NCI-H82 treated with DMSO at 0.1 percent for 48 hours (cell line): ENCODE measurements around the gene WDR70.
"Not testable (repeated sequence)": the region's sequence is repeated elsewhere in the genome, so short reads cannot be mapped to it uniquely, and the experiment has no call there.

Experiments
- DNase-seq: peaks from one replicate; lab custom pipeline; 2025; ENCODE audit not compliant: unreplicated experiment; lab: John Stamatoyannopoulos, UW

The WDR70 gene

GRCh38 chr5:37672118-37672588 is 293.0 kb downstream of the WDR70 start:
- DNase-seq = not testable (repeated sequence)

GRCh38 chr5:37674361-37674760 is 295.2 kb downstream of the WDR70 start:
- not testable (repeated sequence) for DNase-seq

DNA sequence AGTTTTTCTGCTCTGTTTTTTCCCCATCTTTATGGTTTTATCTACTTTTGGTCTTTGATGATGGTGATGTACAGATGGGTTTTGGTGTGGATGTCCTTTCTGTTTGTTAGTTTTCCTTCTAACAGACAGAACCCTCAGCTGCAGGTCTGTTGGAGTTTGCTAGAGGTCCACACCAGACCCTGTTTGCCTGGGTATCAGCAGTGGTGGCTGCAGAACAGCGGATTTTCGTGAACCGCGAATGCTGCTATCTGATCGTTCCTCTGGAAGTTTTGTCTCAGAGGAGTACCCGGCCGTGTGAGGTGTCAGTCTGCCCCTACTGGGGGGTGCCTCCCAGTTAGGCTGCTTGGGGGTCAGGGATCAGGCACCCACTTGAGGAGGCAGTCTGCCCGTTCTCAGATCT is 300.2 kb downstream of the WDR70 start:
- DNase-seq = not testable (repeated sequence)

GRCh38 chr5:37679903-37680302 is 300.8 kb downstream of the WDR70 start:
- not testable (repeated sequence) for DNase-seq

- no peak for DNase-seq
Measured at GRCh38 chr5:37683072-37683471, 304.0 kb downstream of the WDR70 start.

DNA sequence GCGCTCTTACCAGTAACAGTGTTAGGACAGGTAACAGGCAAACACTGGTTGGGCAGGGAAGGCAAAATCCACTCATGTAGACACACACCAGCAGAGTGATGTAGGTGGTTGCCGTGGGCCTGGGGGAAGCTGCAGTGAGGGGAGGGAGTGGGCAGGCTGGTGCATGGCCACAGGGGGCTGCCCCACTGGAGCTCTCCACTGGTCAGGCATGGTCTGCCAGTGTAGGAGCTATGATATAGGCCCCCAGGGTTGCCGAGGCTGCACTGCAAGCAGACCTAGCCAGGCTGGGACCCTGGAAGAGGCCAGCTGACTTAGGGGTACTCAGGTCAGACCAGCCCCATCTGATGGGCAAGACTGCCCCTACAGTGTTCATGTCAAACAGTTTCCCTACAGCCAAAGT is 306.1 kb downstream of the WDR70 start:
- DNase-seq = no peak

GRCh38 chr5:37685816-37686215 is 306.7 kb downstream of the WDR70 start:
- no peak for DNase-seq

DNA sequence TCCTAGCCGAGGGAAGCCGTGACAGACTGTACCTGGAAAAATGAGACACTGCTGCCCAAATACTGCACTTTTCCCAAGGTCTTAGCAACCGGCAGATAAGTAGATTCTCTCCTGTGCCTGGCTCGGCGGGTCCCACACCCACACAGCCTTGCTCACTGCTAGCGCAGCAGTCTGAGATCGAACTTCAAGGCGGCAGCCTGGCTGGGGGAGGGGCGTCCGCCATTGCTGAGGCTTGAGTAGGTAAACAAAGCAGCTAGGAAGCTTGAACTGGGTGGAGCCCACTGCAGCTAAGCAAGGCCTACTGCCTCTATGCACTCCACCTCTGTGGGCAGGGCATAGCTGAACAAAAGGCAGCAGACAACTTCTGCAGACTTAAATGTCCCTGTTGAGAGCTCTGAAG is 309.8 kb downstream of the WDR70 start:
- not testable (repeated sequence) for DNase-seq

GRCh38 chr5:37694333-37694732 is 315.2 kb downstream of the WDR70 start:
- not testable (repeated sequence) for DNase-seq

DNA sequence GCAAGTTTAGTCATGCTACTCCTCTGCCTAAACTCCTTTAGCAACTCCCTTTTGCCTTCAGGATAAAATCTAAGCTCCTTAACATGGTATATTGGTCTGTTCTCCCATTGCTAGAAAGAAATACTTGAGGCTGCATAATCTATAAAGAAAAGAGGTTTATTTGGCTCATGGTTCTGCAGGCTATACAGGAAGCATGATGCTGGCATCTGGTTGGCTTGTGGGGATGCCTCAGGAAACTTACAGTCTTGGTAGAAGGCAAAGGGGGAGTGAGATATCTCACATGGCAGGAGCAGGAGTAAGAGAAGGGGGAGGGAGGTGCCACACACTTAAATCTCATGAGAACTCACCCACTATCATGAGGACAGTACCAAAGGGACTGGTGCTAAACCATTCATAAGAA is 315.7 kb downstream of the WDR70 start:
- DNase-seq = no peak

DNA sequence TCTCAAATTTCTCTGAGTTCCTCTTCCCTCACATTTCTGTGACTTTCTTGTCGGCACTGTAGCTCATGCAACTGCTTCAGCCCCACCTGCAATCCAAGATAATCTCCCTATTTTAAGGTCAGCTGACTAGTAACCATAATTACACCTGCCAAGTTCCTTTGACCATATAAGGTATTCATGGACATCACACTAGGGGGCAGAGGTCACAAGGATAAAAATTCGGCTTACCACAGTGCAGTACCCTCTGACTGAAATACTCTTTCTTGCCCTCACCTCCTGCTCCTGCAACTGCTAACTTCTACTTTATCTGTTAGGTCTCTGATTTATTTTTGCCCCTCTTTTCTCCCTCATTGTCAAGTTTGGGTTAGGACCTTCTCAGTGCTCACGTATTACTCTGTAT is 316.5 kb downstream of the WDR70 start:
- no peak for DNase-seq

- no peak for DNase-seq
Measured at GRCh38 chr5:37696190-37697021, 317.3 kb downstream of the WDR70 start.

DNA sequence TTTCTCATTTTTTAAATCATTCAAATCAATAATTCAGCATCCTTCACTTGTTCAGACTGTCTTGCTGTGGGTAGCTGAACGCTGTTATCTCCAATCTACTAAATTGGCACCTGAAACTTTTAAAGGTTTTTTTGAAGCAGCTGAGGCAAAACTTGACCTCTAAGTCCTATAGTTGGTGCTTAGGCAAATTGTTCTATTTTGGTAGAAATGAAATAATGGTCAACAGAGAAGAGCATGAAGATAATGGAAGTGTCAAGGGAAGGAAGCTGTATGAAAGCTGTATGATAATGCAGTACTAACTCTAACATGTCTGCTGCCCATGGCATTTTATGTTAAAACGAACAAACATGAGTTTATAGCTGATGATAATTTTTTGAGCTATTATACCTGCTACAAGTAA is 322.8 kb downstream of the WDR70 start:
- no peak for DNase-seq

DNA sequence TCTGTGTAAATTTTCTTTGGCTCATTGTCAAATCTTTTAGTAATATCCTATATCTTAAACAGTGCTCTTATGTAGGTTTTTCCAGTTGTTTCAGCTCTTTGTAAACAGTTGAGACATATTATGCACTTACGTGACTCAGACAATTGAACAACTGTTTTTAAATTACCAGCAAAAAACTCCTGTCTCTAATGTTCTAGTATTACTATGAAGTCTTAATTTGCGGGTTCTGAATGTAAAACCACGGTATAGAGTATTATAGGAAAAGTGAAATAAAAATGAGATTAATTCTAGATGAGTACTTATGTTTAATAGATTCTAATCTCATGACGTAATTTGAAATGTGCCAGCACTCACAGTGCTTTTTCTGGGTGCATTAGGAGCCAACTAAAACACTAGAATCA is 324.7 kb downstream of the WDR70 start:
- DNase-seq = no peak

DNA sequence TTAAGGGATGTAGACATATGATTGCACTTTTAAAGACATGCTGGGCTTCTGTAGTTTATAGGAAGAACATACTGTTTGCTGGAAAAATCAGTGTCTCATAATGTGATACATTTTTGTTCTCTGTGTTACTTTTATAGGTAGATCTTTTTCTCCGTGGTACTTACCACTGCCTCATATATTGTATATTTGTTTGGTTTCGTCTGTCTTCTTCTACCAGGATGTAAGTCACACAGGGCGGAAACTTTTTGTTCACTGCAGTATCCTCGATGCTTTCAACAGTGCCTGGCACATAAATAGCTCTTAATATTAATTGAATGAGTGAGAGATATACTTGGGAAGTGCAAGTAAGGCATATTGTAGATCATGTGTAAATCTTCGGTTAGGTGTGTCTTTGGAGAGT is 325.3 kb downstream of the WDR70 start:
- no peak for DNase-seq

DNA sequence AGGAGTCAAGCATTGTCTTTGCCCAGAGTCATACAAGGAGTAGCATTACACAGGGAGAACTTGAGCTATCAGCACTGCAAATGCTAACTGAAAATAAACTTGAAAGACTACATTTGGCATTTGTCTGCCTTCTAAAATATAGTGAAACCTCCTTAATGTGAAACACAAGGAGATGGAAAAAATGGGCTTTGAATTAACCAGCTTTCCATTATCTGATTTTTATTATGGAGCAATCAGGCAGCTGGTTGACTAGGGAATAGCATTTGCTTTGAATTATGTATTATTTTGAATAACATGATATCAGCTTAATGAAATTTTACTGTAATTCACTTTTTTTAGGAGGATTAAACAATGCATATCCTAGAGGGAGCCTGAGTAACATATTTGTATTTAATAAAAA is 329.9 kb downstream of the WDR70 start:
- no peak for DNase-seq

GRCh38 chr5:37710965-37711364 is 331.8 kb downstream of the WDR70 start:
- no peak for DNase-seq

DNA sequence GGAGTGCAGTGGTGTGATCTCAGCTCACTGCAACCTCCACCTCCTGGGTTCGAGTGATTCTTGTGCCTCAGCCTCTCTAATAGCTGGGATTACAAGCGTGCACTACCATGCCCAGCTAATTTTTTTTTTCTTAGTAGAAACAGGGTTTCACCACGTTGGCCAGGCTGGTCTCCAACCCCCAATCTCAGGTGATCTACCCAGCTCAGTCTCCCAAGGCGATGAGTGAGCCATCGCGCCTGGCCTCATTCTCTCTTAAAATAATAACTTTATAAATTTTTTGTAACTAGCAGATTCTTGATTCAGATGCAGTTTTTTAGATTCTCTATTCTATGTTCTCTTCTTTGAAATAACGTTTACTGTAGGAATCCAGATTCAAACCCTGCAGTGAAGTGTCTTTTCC is 333.6 kb downstream of the WDR70 start:
- no peak for DNase-seq

DNA sequence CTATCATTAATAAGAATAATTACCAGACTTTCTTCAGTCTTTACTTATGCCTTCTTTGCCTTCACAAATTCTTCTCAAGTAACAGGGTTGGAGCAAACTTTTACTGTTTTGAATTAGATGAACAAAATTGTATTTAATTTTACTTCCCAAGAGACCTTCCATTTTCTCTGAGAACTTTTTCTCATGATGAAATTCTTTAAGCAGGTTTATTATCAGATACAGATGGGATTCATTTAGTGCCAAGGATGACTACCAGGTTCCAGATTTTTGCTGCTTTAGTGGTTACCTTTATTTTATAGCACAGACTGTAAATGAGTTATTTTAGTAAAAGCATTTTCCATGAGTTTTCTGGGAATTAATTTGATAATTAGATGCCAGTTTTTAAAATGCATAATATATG is 335.6 kb downstream of the WDR70 start:
- DNase-seq = no peak

- DNase-seq = no peak
Measured at GRCh38 chr5:37715361-37715760, 336.2 kb downstream of the WDR70 start.

DNA sequence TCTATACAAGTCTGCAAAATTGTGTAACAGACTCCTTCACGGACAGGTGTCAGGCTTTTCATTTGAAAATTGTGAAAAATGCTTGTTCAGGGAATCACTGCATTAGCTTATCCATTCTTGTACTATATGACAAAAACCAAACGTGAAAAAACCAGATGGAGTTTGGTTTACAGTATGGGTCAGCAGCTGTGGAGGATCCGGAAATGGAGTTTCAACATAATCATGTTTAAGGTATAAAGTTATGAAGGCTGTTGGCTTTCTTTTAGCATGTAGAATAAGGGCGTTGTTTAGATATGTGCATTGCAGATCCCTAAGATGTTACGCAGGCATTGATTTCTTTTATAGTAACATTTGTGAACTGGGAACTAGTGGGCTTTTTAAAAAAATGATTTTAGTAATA is 336.9 kb downstream of the WDR70 start:
- no peak for DNase-seq

DNA sequence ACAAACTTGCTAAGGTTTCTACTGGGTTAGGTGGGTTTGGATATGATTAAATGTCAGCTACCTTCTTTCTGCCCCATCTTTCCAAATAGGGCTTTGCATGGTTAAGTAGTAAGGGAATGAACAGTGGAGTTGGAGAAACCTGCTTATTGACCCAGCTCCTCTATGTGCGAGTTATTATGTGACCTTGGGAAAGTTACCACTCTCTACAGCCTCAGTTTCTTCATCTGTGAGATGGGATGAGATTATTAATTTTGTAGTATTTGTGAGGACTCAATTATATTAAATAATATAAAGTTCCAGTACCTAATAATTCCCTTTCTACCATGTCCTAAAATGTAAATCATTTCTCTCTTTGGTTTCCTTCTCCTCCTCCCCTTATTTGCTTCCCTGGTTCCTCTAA is 337.3 kb downstream of the WDR70 start:
- no peak for DNase-seq

GRCh38 chr5:37717276-37717612 is 338.1 kb downstream of the WDR70 start:
- no peak for DNase-seq
